H1 (cell line): ENCODE results near the gene PLA2G4E. TPM values are rescaled to one million over a fixed set of nuclear protein-coding genes. Genes with fewer than 3 reads are reported as not detected.

Source experiments
- CTCF ChIA-PET: fragments of 300-600 bp; sonication (Branson Sonifier 250); formaldehyde crosslinking; loops from one replicate; lab custom pipeline; 2021; ENCODE audit not compliant: partially characterized antibody; lab: Charles Lee
- POLR2A ChIA-PET: fragments of 300-600 bp; sonication (Branson Sonifier 250); formaldehyde crosslinking; loops from one replicate; lab custom pipeline; 2021; ENCODE audit warnings: inconsistent platforms; ENCODE audit not compliant: partially characterized antibody; lab: Charles Lee
- DNase-seq, 2 experiments: peaks; one replicate each; pipeline versions ENCODE4 v3.0.0 to v3.0.0-alpha.2; 2010 to 2022; ENCODE audit warnings: low spot score in 2 of 2, low read depth in 1 of 2, mixed read lengths in 1 of 2
- FAIRE-seq: peaks from 2 replicates; lab custom pipeline; 2011; peaks lifted over from hg19 to GRCh38; lab: Jason Lieb, UNC
- H2AFZ ChIP-seq: 2 replicates; pipeline ENCODE4 v1.8.1; 2012; ENCODE audit warnings: low read length, inconsistent platforms
- H2AK5ac ChIP-seq: 2 replicates; pipeline ENCODE4 v1.6.1; 2013; ENCODE audit warnings: low read depth, low read length
- H2BK120ac ChIP-seq: replicated peaks from 2 replicates; pipeline ENCODE3; 2013; ENCODE audit warnings: low read depth, low read length, inconsistent platforms
- H2BK12ac ChIP-seq: 2 replicates; pipeline ENCODE4 v1.6.1; 2013; ENCODE audit warnings: low read depth, low read length
- H2BK15ac ChIP-seq: 2 replicates; pipeline ENCODE4 v1.6.1; 2013; ENCODE audit warnings: low read length
- H2BK20ac ChIP-seq: 2 replicates; pipeline ENCODE4 v1.6.1; 2013; ENCODE audit warnings: low read length
- H2BK5ac ChIP-seq: 2 replicates; pipeline ENCODE4 v1.6.1; 2013; ENCODE audit warnings: low read depth, low read length
- H3K14ac ChIP-seq: 2 replicates; pipeline ENCODE4 v1.6.1; 2013; ENCODE audit warnings: inconsistent platforms; ENCODE audit not compliant: insufficient read length
- H3K18ac ChIP-seq: 2 replicates; pipeline ENCODE4 v1.6.1; 2013; ENCODE audit warnings: low read length; ENCODE audit errors: extremely low read depth
- H3K23ac ChIP-seq: 2 replicates; pipeline ENCODE4 v1.6.1; 2013; ENCODE audit warnings: inconsistent platforms; ENCODE audit not compliant: insufficient read length
- H3K23me2 ChIP-seq: 2 replicates; pipeline ENCODE4 v1.6.1; 2013; ENCODE audit warnings: low read depth, low read length
- H3K27ac ChIP-seq: 2 replicates; pipeline ENCODE4 v1.6.1; 2011; ENCODE audit warnings: low read depth, low read length, inconsistent platforms
- H3K27me3 ChIP-seq, 4 experiments: replicated peaks in 1 of 4; 1 replicate in 1 of 4; 2 replicates in 3 of 4; pipeline versions ENCODE4 v1.6.1 to v1.8.1; 2011 to 2013; ENCODE audit warnings: low read length in 3 of 4, mild to moderate bottlenecking in 3 of 4, inconsistent platforms in 2 of 4, mixed read lengths in 2 of 4, moderate library complexity in 1 of 4; ENCODE audit not compliant: control insufficient read depth in 3 of 4, insufficient read depth in 3 of 4; ENCODE audit errors: extremely low read depth in 1 of 4
- H3K36me3 ChIP-seq, 4 experiments: 2 replicates each; pipeline versions ENCODE4 v1.6.1 to v1.8.1; 2011 to 2013; ENCODE audit warnings: mild to moderate bottlenecking in 4 of 4, low read length in 3 of 4, moderate library complexity in 2 of 4, control low read depth in 1 of 4, inconsistent platforms in 1 of 4; ENCODE audit not compliant: insufficient read depth in 4 of 4, control insufficient read depth in 2 of 4
- H3K4ac ChIP-seq: replicated peaks from 2 replicates; pipeline ENCODE3; 2013; ENCODE audit warnings: low read length, low read depth, mixed read lengths, inconsistent platforms; ENCODE audit not compliant: insufficient read length
- H3K4me1 ChIP-seq, 4 experiments: replicated peaks in 1 of 4; 1 replicate in 1 of 4; 2 replicates in 3 of 4; pipeline versions ENCODE4 v1.6.1 to v1.8.1; 2011 to 2013; ENCODE audit warnings: low read length in 3 of 4, inconsistent platforms in 2 of 4, mixed read lengths in 1 of 4; ENCODE audit not compliant: insufficient read depth in 4 of 4, control insufficient read depth in 3 of 4
- H3K4me2 ChIP-seq, 2 experiments: 2 replicates each; pipeline versions ENCODE4 v1.6.1 to v1.8.1; 2011 to 2013; ENCODE audit warnings: low read depth in 2 of 2, low read length in 2 of 2, control low read depth in 1 of 2, inconsistent platforms in 1 of 2, mild to moderate bottlenecking in 1 of 2; ENCODE audit not compliant: insufficient read depth in 1 of 2
- H3K4me3 ChIP-seq, 4 experiments: fragments of 200-600, 300-600 bp in 1 of 4; sonication (generic), shearing (Covaris generic), sonication (Bioruptor Twin) in 1 of 4; 2 replicates each; pipeline versions ENCODE4 v1.5.1 to v1.8.1; 2011 to 2016; ENCODE audit warnings: low read length in 4 of 4, low read depth in 3 of 4, control low read depth in 2 of 4, inconsistent platforms in 2 of 4, mild to moderate bottlenecking in 2 of 4, mixed read lengths in 1 of 4, moderate library complexity in 1 of 4; ENCODE audit not compliant: insufficient read depth in 2 of 4; ENCODE audit errors: extremely low read depth in 1 of 4
- H3K56ac ChIP-seq: replicated peaks from 2 replicates; pipeline ENCODE3; 2013; ENCODE audit warnings: low read depth, mild to moderate bottlenecking, mixed read lengths, low read length, inconsistent platforms; ENCODE audit not compliant: insufficient read length
- H3K79me1 ChIP-seq: 2 replicates; pipeline ENCODE4 v1.6.1; 2013; ENCODE audit warnings: low read depth, low read length, control low read depth
- H3K79me2 ChIP-seq, 2 experiments: 2 replicates each; pipeline versions ENCODE4 v1.6.1 to v1.8.1; 2012 to 2013; ENCODE audit warnings: low read length in 2 of 2, mild to moderate bottlenecking in 2 of 2, inconsistent platforms in 1 of 2; ENCODE audit not compliant: insufficient read depth in 2 of 2, control insufficient read depth in 1 of 2
- H3K9ac ChIP-seq, 4 experiments: replicated peaks in 1 of 4; 1 replicate in 1 of 4; 2 replicates in 3 of 4; pipeline versions ENCODE4 v1.6.1 to v1.8.1; 2011 to 2013; ENCODE audit warnings: low read depth in 3 of 4, low read length in 3 of 4, control low read depth in 2 of 4, mild to moderate bottlenecking in 2 of 4, moderate library complexity in 2 of 4, inconsistent platforms in 1 of 4; ENCODE audit errors: extremely low read depth in 1 of 4
- H3K9me3 ChIP-seq, 2 experiments: 2 replicates each; pipeline versions ENCODE4 v1.6.1 to v1.8.1; 2012 to 2013; ENCODE audit warnings: mild to moderate bottlenecking in 2 of 2, moderate library complexity in 2 of 2, control low read depth in 1 of 2, inconsistent platforms in 1 of 2, low read depth in 1 of 2, low read length in 1 of 2, mixed read lengths in 1 of 2; ENCODE audit not compliant: insufficient read depth in 2 of 2
- H4K20me1 ChIP-seq, 2 experiments: replicated peaks in 1 of 2; 2 replicates each; pipeline versions ENCODE3 to v1.8.1; 2011 to 2013; ENCODE audit warnings: inconsistent platforms in 2 of 2, low read length in 2 of 2, mild to moderate bottlenecking in 1 of 2; ENCODE audit not compliant: insufficient read depth in 2 of 2, control insufficient read depth in 1 of 2
- H4K5ac ChIP-seq: 2 replicates; pipeline ENCODE4 v1.6.1; 2013; ENCODE audit warnings: low read length, low read depth, mixed read lengths, inconsistent platforms; ENCODE audit not compliant: insufficient read length
- H4K8ac ChIP-seq: 2 replicates; pipeline ENCODE4 v1.8.0; 2013; ENCODE audit warnings: mild to moderate bottlenecking, moderate library complexity, low read length, inconsistent platforms; ENCODE audit not compliant: insufficient read depth; ENCODE audit errors: extremely low read depth
- H4K91ac ChIP-seq: replicated peaks from 2 replicates; pipeline ENCODE3; 2013; ENCODE audit warnings: low read length, mixed read lengths, inconsistent platforms; ENCODE audit not compliant: insufficient read length
- CTCF ChIP-seq, 3 experiments: IDR thresholded peaks; 1 replicate in 2 of 3; 2 replicates in 1 of 3; pipeline versions ENCODE4 v1.5.1 to v1.6.1; 2011; ENCODE audit warnings: low read length in 3 of 3, mild to moderate bottlenecking in 3 of 3, inconsistent platforms in 2 of 3, low read depth in 1 of 3, moderate library complexity in 1 of 3; ENCODE audit not compliant: insufficient read depth in 1 of 3; ENCODE audit errors: control extremely low read depth in 1 of 3
- EGR1 ChIP-seq: IDR thresholded peaks from 2 replicates; pipeline ENCODE4 v1.6.1; 2011; ENCODE audit warnings: low read depth, low read length, borderline replicate concordance
- GABPA ChIP-seq: IDR thresholded peaks from 2 replicates; pipeline ENCODE4 v1.6.1; 2011; ENCODE audit warnings: mild to moderate bottlenecking, low read length, moderate library complexity, borderline replicate concordance; ENCODE audit not compliant: insufficient read depth
- KDM4A ChIP-seq: IDR thresholded peaks from one replicate; pipeline ENCODE4 v1.7.1; 2012; ENCODE audit warnings: low read depth, mild to moderate bottlenecking, moderate library complexity, low read length, inconsistent platforms; ENCODE audit not compliant: severe bottlenecking
- POLR2AphosphoS5 ChIP-seq: IDR thresholded peaks from 2 replicates; pipeline ENCODE4 v1.6.1; 2011; ENCODE audit warnings: low read depth, low read length
- RBBP5 ChIP-seq: IDR thresholded peaks from 2 replicates; pipeline ENCODE4 v1.7.1; 2012; ENCODE audit warnings: low read depth, mild to moderate bottlenecking, inconsistent platforms, low read length, moderate library complexity, borderline replicate concordance
- RNF2 ChIP-seq: fragments of 200-900, 300-1000 bp; sonication (generic); IDR thresholded peaks from 2 replicates; pipeline ENCODE4 v1.7.1; 2016; ENCODE audit warnings: borderline replicate concordance, low read depth, mild to moderate bottlenecking, antibody characterized with exemption, low read length; ENCODE audit not compliant: poor library complexity, severe bottlenecking; ENCODE audit errors: missing control alignments
- SIN3A ChIP-seq, 2 experiments: IDR thresholded peaks in 1 of 2; conservative IDR thresholded peaks in 1 of 2; 2 replicates each; pipeline ENCODE4 v1.6.1; 2011 to 2012; ENCODE audit warnings: low read length in 2 of 2, improper control_type of control experiment in 1 of 2, low read depth in 1 of 2, mild to moderate bottlenecking in 1 of 2
- SP4 ChIP-seq: IDR thresholded peaks from 2 replicates; pipeline ENCODE4 v1.6.1; 2012; ENCODE audit warnings: low read length, inconsistent platforms
- TEAD4 ChIP-seq: IDR thresholded peaks from 2 replicates; pipeline ENCODE4 v1.6.1; 2012; ENCODE audit warnings: low read depth, low read length, inconsistent platforms, mixed read lengths
- WGBS, 2 experiments: shearing (Covaris generic) in 1 of 2; methylation state at CpG; one replicate each; pipeline versions ENCODE4 v1.1.6 to v1.1.7; 2013 to 2015; ENCODE audit warnings: low lambda C conversion rate in 2 of 2, mixed read lengths in 2 of 2, inconsistent platforms in 1 of 2, low coverage in 1 of 2, missing lambda C conversion rate in 1 of 2; ENCODE audit not compliant: insufficient replicate concordance in 2 of 2, insufficient coverage in 1 of 2, insufficient read length in 1 of 2; ENCODE audit errors: extremely low coverage in 1 of 2, missing lambda C conversion rate in 1 of 2; 5-methylcytosine and 5-hydroxymethylcytosine counted together
- polyA plus RNA-seq, 7 experiments: library from polyadenylated mRNA; depleted of rRNA in 3 of 7; stranded (reverse) in 5 of 7; unstranded in 2 of 7; fragments of >200 nt in 5 of 7; fragments of 200-250 nt in 2 of 7; gene quantifications; 1 replicate in 5 of 7; 2 replicates in 1 of 7; 4 replicates in 1 of 7; pipeline versions ENCODE4 v1.2.1 to v1.2.3, GENCODE V29; 2011 to 2013; ENCODE audit warnings: missing spikeins in 2 of 7, mixed read lengths in 2 of 7
- total RNA-seq: library from RNA; stranded (reverse); fragmentation: NEBNext Ultra II Directional; extraction: Animal tissue kit (Norgen Biotek cat#: 25700); gene quantifications from 2 replicates; pipeline ENCODE4 v1.2.1, GENCODE V29; 2021

PLA2G4E gene
- total and polyA plus RNA-seq, 2 of the 8 experiments (the other 6 are each of a cell fraction or from before 2014, with no cell fraction given), result 0.03 TPM; not detected in 1

GRCh38 chr15:42065468-42065867, 44.6 kb upstream of the PLA2G4E start:
- H3K27ac ChIP-seq, result no peak overlapping the region
- H3K18ac ChIP-seq, result no peak overlapping the region
- no peak overlapping the region for H2BK12ac ChIP-seq
- H3K4me3 ChIP-seq, result no peak overlapping the region
- no peak overlapping the region for H3K4ac ChIP-seq
- no peak overlapping the region for H3K14ac ChIP-seq
- no peak overlapping the region for H3K56ac ChIP-seq
- ChIA-PET CTCF (interaction anchor here (0.7 to 17.2 kb wide), 16 partner anchors 8 to 670 kb away, joined by 3 to 425 read pairs (median 4); partner anchors contain the start of gene PLA2G4F), POLR2A (interaction anchor here (0.6 to 1.9 kb wide), 3 partner anchors 13 to 143 kb away, joined by 3 to 6 read pairs (median 3); partner anchors contain the start of gene VPS39)
- no peaks in the 10 kb centered on the region for H3K23me2 ChIP-seq
- H2AFZ ChIP-seq, result no peak overlapping the region
- no peak overlapping the region for H2BK20ac ChIP-seq
- H3K79me1 ChIP-seq, result no peaks in the 10 kb centered on the region
- DNase-seq, result no peak
- H2AK5ac ChIP-seq, result no peak overlapping the region
- H3K4me2 ChIP-seq, result no peak overlapping the region
- no peaks in the 10 kb centered on the region for H3K79me2 ChIP-seq
- no peaks in the 10 kb centered on the region for H4K20me1 ChIP-seq
- H3K9ac ChIP-seq, result no peak overlapping the region
- H2BK15ac ChIP-seq, result no peak overlapping the region
- 0 out of 2 replicates have a peak overlapping the region, but pooled peaks have one; percentile 36 for H4K8ac ChIP-seq
- H3K27me3 ChIP-seq, result no peaks in the 10 kb centered on the region
- H3K36me3 ChIP-seq, result no peaks in the 10 kb centered on the region
- H4K91ac ChIP-seq, result no peak overlapping the region
- no peak overlapping the region for H2BK120ac ChIP-seq
- H3K4me1 ChIP-seq, result peaks cover 0 to 2% (median 0%) of the 10 kb centered on the region in 4 experiments; a peak in 3 of 7 replicates
- FAIRE-seq, result no peak
- 84% methylated on average over 7 of the region's 7 CpGs; no CpG with 5 or more reads in 1 of the 2 experiments for WGBS, 2 experiments
- no peak overlapping the region for H3K23ac ChIP-seq
- H2BK5ac ChIP-seq, result no peak overlapping the region
- H4K5ac ChIP-seq, result no peak overlapping the region
- H3K9me3 ChIP-seq, result no peaks in the 10 kb centered on the region
- TF ChIP-seq GABPA, result no peak
- no peak for TF ChIP-seq KDM4A
- TF ChIP-seq POLR2AphosphoS5, result no peak
- TF ChIP-seq RNF2, result no peak
- no peak for TF ChIP-seq SIN3A (conservative IDR thresholded peaks at IDR 0.05 in 1 of 2, IDR thresholded peaks at IDR 0.05 in 1 of 2; ENCODE audit: low read depth in 1 of 2, low read length in 2 of 2)
- no peak for TF ChIP-seq EGR1
- no peak for TF ChIP-seq CTCF (IDR thresholded peaks at IDR 0.05; ENCODE audit: control extremely low read depth in 1 of 3, insufficient read depth in 1 of 3, low read depth in 1 of 3, low read length in 3 of 3)
- no peak for TF ChIP-seq RBBP5
- TF ChIP-seq TEAD4, result no peak
- TF ChIP-seq SP4, result no peak
